Nephron progenitor cell (in vitro differentiated cells): Measurements from ENCODE around the gene BMPR1A.
A peak's percentile ranks its signal among the peaks of the same experiment; 100 is the strongest.
"Not testable (repeated sequence)": the region's sequence is repeated elsewhere in the genome, so short reads cannot be mapped to it uniquely, and the experiment has no call there.

ENCODE experiments used
- DNase-seq: peaks from one replicate; pipeline ENCODE4 v3.0.0; 2021
- H3K27ac Mint-ChIP-seq: 2 replicates; pipeline ENCODE4 v1.8.0; 2021; ENCODE audit warnings: mild to moderate bottlenecking, moderate library complexity, mixed read lengths
- H3K27me3 Mint-ChIP-seq: 2 replicates; pipeline ENCODE4 v1.8.0; 2021; ENCODE audit warnings: mild to moderate bottlenecking, low read depth, mixed read lengths; ENCODE audit not compliant: poor library complexity
- H3K36me3 Mint-ChIP-seq: 2 replicates; pipeline ENCODE4 v1.8.0; 2021; ENCODE audit warnings: low read depth, mixed read lengths
- H3K4me1 Mint-ChIP-seq: 2 replicates; pipeline ENCODE4 v1.8.0; 2021; ENCODE audit warnings: mixed read lengths
- H3K4me3 Mint-ChIP-seq: 2 replicates; pipeline ENCODE4 v1.8.0; 2021; ENCODE audit warnings: mild to moderate bottlenecking, moderate library complexity, mixed read lengths
- H3K9me3 Mint-ChIP-seq: 2 replicates; pipeline ENCODE4 v1.8.0; 2021; ENCODE audit warnings: mild to moderate bottlenecking, moderate library complexity, mixed read lengths
- CTCF ChIP-seq: fragments of 200-600 bp; sonication (generic); IDR thresholded peaks from 2 replicates; pipeline ENCODE4 v1.5.0; 2021; ENCODE audit warnings: antibody characterized with exemption

Gene BMPR1A

DNA sequence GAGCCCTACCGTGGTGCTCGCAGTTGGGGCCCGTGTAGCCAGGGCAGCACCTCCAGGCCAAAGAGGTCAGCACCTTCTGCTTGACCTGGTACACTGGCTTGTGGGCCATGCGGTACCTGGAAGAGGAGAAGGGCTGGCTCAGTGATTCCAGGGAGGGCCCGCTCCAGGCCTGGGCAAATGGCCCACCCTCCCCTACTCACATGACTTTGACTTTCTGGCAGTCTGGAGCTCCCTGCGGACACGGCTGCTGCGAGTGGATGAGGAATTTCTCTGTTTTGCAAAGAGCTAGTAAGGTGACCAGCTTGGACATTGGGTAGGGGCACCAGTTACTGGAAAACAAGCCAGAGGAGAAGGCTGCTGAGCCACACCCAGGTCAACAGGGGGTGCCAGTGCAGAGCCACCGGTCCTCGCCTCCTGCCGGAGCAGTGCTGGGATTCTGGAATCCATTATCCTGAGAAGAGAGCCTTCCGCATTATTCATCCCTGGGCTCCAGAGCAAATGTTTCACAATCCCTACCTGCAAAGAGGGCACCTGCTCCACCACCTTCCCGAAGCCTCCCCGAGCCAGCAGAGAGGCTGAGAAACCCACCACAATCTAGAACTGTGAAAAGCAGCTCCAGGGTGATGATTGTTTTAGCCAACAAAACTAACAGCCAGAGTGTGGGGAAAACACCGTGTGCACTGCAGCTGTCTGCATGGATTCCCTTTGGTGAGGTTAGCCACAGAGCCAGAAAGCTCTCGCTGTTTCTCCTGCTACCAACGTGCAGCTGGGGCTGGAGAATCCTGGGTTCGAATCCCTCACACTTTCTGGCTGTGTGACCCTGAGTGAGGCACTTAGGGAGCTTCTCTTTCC, 189.2 kb downstream of the BMPR1A start:
- H3K4me3 Mint-ChIP-seq = no peak overlapping the region

GRCh38 chr10:86946213-86947155, 190.1 kb downstream of the BMPR1A start:
- Mint-ChIP-seq H3K27ac (no peak overlapping the region), H3K27me3 (no peaks in the 10 kb centered on the region), H3K9me3 (peaks cover 21% of the 10 kb centered on the region), H3K4me1 (peaks cover 28% of the 10 kb centered on the region), H3K4me3 (no peak overlapping the region), H3K36me3 (peaks cover 25% of the 10 kb centered on the region)
- DNase-seq = no peak
- no peak for TF ChIP-seq CTCF

More for the DNA sequence above, 189.2 kb downstream of the BMPR1A start:
- H3K9me3 Mint-ChIP-seq = peaks cover 14% of the 10 kb centered on the region
- H3K4me1 Mint-ChIP-seq = peaks cover 28% of the 10 kb centered on the region
- TF ChIP-seq CTCF = peak; percentile 42
- peaks cover 18% of the 10 kb centered on the region for H3K36me3 Mint-ChIP-seq
- peak; percentile 49 for DNase-seq
- H3K27me3 Mint-ChIP-seq = no peaks in the 10 kb centered on the region
- no peak overlapping the region for H3K27ac Mint-ChIP-seq

DNA sequence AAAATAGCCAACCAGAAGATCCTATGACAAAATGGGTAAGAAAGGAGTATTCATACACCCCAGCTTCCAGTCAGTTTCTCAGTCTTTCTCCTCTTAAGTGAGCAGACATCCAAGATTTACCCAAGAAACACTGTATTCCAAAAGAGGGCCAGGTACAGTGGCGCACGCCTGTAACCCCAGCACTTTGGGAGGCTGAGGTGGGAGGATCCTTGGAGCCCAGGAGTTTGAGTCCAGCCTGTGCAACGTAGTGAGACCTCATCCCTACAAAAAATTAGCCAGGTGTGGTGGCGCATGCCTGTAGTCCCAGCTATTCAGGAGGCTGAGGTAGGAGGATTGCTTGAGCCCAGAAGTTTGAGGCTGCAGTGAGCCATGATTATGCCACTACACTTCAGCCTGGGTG, 191.4 kb downstream of the BMPR1A start:
- H3K27me3 Mint-ChIP-seq, DNase-seq, H3K4me3 Mint-ChIP-seq, H3K27ac Mint-ChIP-seq: not testable (repeated sequence)
- Mint-ChIP-seq H3K9me3 (peaks cover 35% of the 10 kb centered on the region), H3K36me3 (peaks cover 38% of the 10 kb centered on the region), H3K4me1 (peaks cover 35% of the 10 kb centered on the region)

- no peaks in the 10 kb centered on the region for H3K27me3 Mint-ChIP-seq
- peaks cover 47% of the 10 kb centered on the region for H3K4me1 Mint-ChIP-seq
Measured at GRCh38 chr10:86950349-86950748, 193.9 kb downstream of the BMPR1A start.

DNA sequence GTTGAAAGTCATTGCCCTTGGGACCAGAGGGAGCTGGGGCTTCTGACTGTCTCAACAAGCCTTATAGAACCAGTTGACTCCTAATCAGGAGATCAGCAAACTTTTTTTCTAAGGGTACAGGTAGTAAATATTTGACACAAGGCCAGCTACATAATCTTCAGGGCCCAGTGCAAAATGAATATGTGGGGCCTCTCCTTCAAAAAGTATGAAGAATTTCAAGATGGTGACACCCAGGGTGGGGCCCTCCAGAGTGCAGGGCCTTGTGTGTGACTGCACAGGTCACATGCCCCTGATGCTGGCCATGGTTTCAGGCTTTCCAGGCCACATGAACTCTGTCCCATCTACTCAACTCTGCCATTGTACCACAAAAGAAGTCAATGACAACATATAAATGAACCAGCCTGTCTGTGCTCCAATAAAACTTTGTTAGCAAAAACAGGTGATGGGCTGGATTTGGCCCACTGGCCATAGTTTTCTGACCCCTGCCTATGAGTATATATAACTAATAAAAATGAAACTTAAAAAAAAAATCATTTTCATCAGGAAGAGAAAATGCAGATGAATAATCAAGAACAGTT, 194.9 kb downstream of the BMPR1A start:
- TF ChIP-seq CTCF = no peak
- H3K27ac Mint-ChIP-seq = no peak overlapping the region
- no peak for DNase-seq
- no peaks in the 10 kb centered on the region for H3K27me3 Mint-ChIP-seq
- no peak overlapping the region for H3K4me3 Mint-ChIP-seq
- peaks cover 51% of the 10 kb centered on the region for H3K4me1 Mint-ChIP-seq
- H3K9me3 Mint-ChIP-seq = peaks cover 49% of the 10 kb centered on the region
- H3K36me3 Mint-ChIP-seq = peaks cover 31% of the 10 kb centered on the region

More at GRCh38 chr10:86950349-86950748, 193.9 kb downstream of the BMPR1A start:
- H3K9me3 Mint-ChIP-seq = peaks cover 49% of the 10 kb centered on the region
- peaks cover 31% of the 10 kb centered on the region for H3K36me3 Mint-ChIP-seq
- no peak for TF ChIP-seq CTCF
- no peak for DNase-seq
- H3K27ac Mint-ChIP-seq = no peak overlapping the region
- H3K4me3 Mint-ChIP-seq = no peak overlapping the region

- H3K4me3 Mint-ChIP-seq = no peak overlapping the region
- peaks cover 31% of the 10 kb centered on the region for H3K36me3 Mint-ChIP-seq
- no peak for DNase-seq
- H3K9me3 Mint-ChIP-seq = peaks cover 45% of the 10 kb centered on the region
- H3K27me3 Mint-ChIP-seq = no peaks in the 10 kb centered on the region
- no peak for TF ChIP-seq CTCF
- no peak overlapping the region for H3K27ac Mint-ChIP-seq
- H3K4me1 Mint-ChIP-seq = peaks cover 51% of the 10 kb centered on the region
Measured at GRCh38 chr10:86952106-86952505, 195.7 kb downstream of the BMPR1A start.

DNA sequence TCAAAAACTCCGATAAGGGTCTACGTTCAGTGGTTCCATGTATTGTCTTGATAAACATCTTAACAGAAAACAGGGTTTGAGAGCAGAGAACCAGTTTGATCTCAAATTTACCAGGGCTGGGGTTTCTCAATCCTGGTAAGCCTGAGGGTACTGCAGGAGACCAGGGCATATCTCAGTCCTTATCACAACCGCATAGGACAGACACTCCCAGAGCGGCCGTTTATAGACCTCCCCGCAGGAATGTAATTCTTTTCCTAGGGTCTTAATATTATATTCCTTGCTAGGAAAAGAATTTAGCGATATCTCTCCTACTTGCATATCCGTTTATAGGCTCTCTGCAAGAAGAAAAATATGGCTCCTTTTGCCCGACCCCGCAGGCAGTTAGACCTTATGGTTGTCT, 196.3 kb downstream of the BMPR1A start:
- not testable (repeated sequence) for H3K27ac Mint-ChIP-seq, H3K4me3 Mint-ChIP-seq, DNase-seq, H3K27me3 Mint-ChIP-seq
- peaks cover 56% of the 10 kb centered on the region for H3K4me1 Mint-ChIP-seq
- H3K36me3 Mint-ChIP-seq = peaks cover 31% of the 10 kb centered on the region
- H3K9me3 Mint-ChIP-seq = peaks cover 45% of the 10 kb centered on the region
